K562 (cell line): ENCODE measurements around the gene NIN. TPM values are rescaled to one million over a fixed set of nuclear protein-coding genes. Genes with fewer than 3 reads are reported as not detected.

Experiments
- ATAC-seq: fragments of 200-7000 bp; cut with Tn5 transposase; 3 replicates; pipeline ENCODE4 v1.9.1; 2020; ENCODE audit warnings: moderate library complexity
- BruUV-seq: library from RNA; stranded (reverse); fragments of 400-500 nt; replicated peaks from 2 replicates; lab custom pipeline; 2021; lab: Mats Ljungman, UMichigan
- CTCF ChIA-PET: fragments of 300-600 bp; formaldehyde crosslinking; extraction: SDS; loops from one replicate; lab custom pipeline; 2021; ENCODE audit warnings: low intra/inter-chr PET ratio; lab: Yijun Ruan, JAX
- POLR2A ChIA-PET: fragments of 300-600, 350-650 bp; sonication (Branson Sonifier 250); formaldehyde crosslinking; extraction: SDS; loops from one replicate; lab custom pipeline; 2021; ENCODE audit warnings: antibody characterized with exemption, inconsistent platforms; lab: Yijun Ruan, JAX
- DNase-seq, 4 experiments: peaks; one replicate each; pipeline versions ENCODE4 v3.0.0 to v3.0.0-alpha.2; 2011 to 2018; ENCODE audit warnings: low spot score in 3 of 4, mixed read lengths in 3 of 4; ENCODE audit errors: extremely low read depth in 1 of 4
- FAIRE-seq: peaks from 2 replicates; lab custom pipeline; 2011; peaks lifted over from hg19 to GRCh38; lab: Jason Lieb, UNC
- H2AFZ ChIP-seq: 2 replicates; pipeline ENCODE4 v1.6.0; 2011; ENCODE audit warnings: low read depth, low read length, control low read depth, inconsistent platforms
- H3K27ac ChIP-seq: fragments of 200-600 bp; 3 replicates; pipeline ENCODE4 v1.8.0; 2011; ENCODE audit warnings: low read depth, mild to moderate bottlenecking, control low read depth, inconsistent platforms, low read length, moderate library complexity, mixed read lengths; ENCODE audit errors: extremely low read depth
- H3K27me3 ChIP-seq, 2 experiments: fragments of 300-600 bp in 1 of 2; 2 replicates in 1 of 2; 3 replicates in 1 of 2; pipeline versions ENCODE4 v1.6.0 to v1.8.0; 2011; ENCODE audit warnings: inconsistent platforms in 2 of 2, low read length in 2 of 2, mild to moderate bottlenecking in 1 of 2, mixed read lengths in 1 of 2, moderate library complexity in 1 of 2; ENCODE audit not compliant: control insufficient read depth in 2 of 2, insufficient read depth in 2 of 2
- H3K36me3 ChIP-seq: fragments of 300-600 bp; 3 replicates; pipeline ENCODE4 v1.8.0; 2011; ENCODE audit warnings: mild to moderate bottlenecking, low read length, inconsistent platforms; ENCODE audit not compliant: control insufficient read depth, insufficient read depth
- H3K4me1 ChIP-seq, 2 experiments: fragments of 200-600 bp in 1 of 2; replicated peaks in 1 of 2; 2 replicates in 1 of 2; 3 replicates in 1 of 2; pipeline versions ENCODE4 v1.5.1 to v1.8.0; 2011; ENCODE audit warnings: inconsistent platforms in 2 of 2, low read length in 2 of 2, mild to moderate bottlenecking in 1 of 2, mixed read lengths in 1 of 2, moderate library complexity in 1 of 2; ENCODE audit not compliant: control insufficient read depth in 2 of 2, insufficient read depth in 2 of 2
- H3K4me2 ChIP-seq: 2 replicates; pipeline ENCODE4 v1.6.1; 2011; ENCODE audit warnings: low read length, control low read depth, inconsistent platforms, mixed read lengths; ENCODE audit not compliant: insufficient read depth
- H3K4me3 ChIP-seq: fragments of 200-600 bp; sonication (generic), shearing (Covaris generic); 2 replicates; pipeline ENCODE4 v1.5.1; 2016; ENCODE audit warnings: control low read depth, inconsistent platforms
- H3K79me2 ChIP-seq: fragments of 200-600 bp; 3 replicates; pipeline ENCODE4 v1.8.0; 2011; ENCODE audit warnings: low read length, inconsistent platforms; ENCODE audit not compliant: control insufficient read depth, insufficient read depth
- H3K9ac ChIP-seq, 2 experiments: 2 replicates each; pipeline versions ENCODE4 v1.6.0 to v1.6.1; 2011; ENCODE audit warnings: low read depth in 2 of 2, low read length in 2 of 2, control low read depth in 1 of 2, inconsistent platforms in 1 of 2, mild to moderate bottlenecking in 1 of 2, mixed read lengths in 1 of 2; ENCODE audit not compliant: insufficient read depth in 1 of 2
- H3K9me1 ChIP-seq: one replicate; pipeline ENCODE4 v1.6.0; 2011; ENCODE audit warnings: inconsistent platforms, mild to moderate bottlenecking, low read length, moderate library complexity; ENCODE audit not compliant: control insufficient read depth, insufficient read depth
- H3K9me3 ChIP-seq: replicated peaks from 2 replicates; pipeline ENCODE4 v1.5.1; 2011; ENCODE audit warnings: low read depth, low read length, inconsistent platforms; ENCODE audit not compliant: control insufficient read depth, insufficient read depth
- H4K20me1 ChIP-seq: replicated peaks from 2 replicates; pipeline ENCODE4 v1.6.1; 2011; ENCODE audit warnings: low read length, inconsistent platforms, mixed read lengths; ENCODE audit not compliant: control insufficient read depth, insufficient read depth
- ARNT ChIP-seq, 2 experiments: fragments of 450-650 bp; IDR thresholded peaks; 2 replicates each; pipeline ENCODE4 v1.6.1; 2016; ENCODE audit warnings: mild to moderate bottlenecking in 1 of 2
- BRF1 ChIP-seq: IDR thresholded peaks from 3 replicates; pipeline ENCODE4 v1.6.1; 2011; ENCODE audit warnings: borderline replicate concordance, mild to moderate bottlenecking; ENCODE audit not compliant: insufficient read length; ENCODE audit errors: extremely low read depth
- E2F6 ChIP-seq, 2 experiments: IDR thresholded peaks; 2 replicates each; pipeline ENCODE4 v1.6.1; 2011; ENCODE audit warnings: borderline replicate concordance in 1 of 2, control low read depth in 1 of 2, low read depth in 1 of 2, low read length in 1 of 2, mild to moderate bottlenecking in 1 of 2, mixed read lengths in 1 of 2, moderate library complexity in 1 of 2; ENCODE audit not compliant: insufficient read depth in 1 of 2, insufficient read length in 1 of 2, poor library complexity in 1 of 2, severe bottlenecking in 1 of 2; ENCODE audit errors: extremely low read depth in 1 of 2
- ELF2 ChIP-seq: fragments of 250-450 bp; sonication (Bioruptor Pico); IDR thresholded peaks from 2 replicates; pipeline ENCODE4 v1.5.0; 2021; ENCODE audit warnings: mild to moderate bottlenecking
- FOS ChIP-seq: IDR thresholded peaks from 3 replicates; pipeline ENCODE4 v1.6.1; 2011; ENCODE audit not compliant: insufficient read length; ENCODE audit errors: extremely low read depth
- HNRNPUL1 ChIP-seq: fragments of 200-400 bp; formaldehyde crosslinking; IDR thresholded peaks from 2 replicates; pipeline ENCODE4 v1.6.1; 2017; ENCODE audit warnings: low read length
- NBN ChIP-seq: fragments of 450-650 bp; IDR thresholded peaks from 2 replicates; pipeline ENCODE4 v1.6.1; 2016; ENCODE audit warnings: low read depth, mild to moderate bottlenecking
- NKRF ChIP-seq: fragments of 450-650 bp; IDR thresholded peaks from 2 replicates; pipeline ENCODE4 v1.6.1; 2016; ENCODE audit warnings: borderline replicate concordance
- ZBTB34 ChIP-seq: fragments of 250-450 bp; sonication (Bioruptor Pico); IDR thresholded peaks from 2 replicates; pipeline ENCODE4 v1.8.0; 2021; ENCODE audit warnings: mild to moderate bottlenecking, moderate library complexity
- ZNF224 ChIP-seq: sonication (generic); formaldehyde crosslinking; IDR thresholded peaks from 2 replicates; pipeline ENCODE4 v1.8.0; 2022; ENCODE audit warnings: mild to moderate bottlenecking, missing genetic modification reagents
- ZNF707 ChIP-seq: fragments of 250-450 bp; sonication (Bioruptor Pico); conservative IDR thresholded peaks from 2 replicates; pipeline ENCODE4 v1.8.0; 2022; ENCODE audit warnings: inconsistent platforms, mild to moderate bottlenecking, moderate library complexity
- ZNF780A ChIP-seq: fragments of 250-450 bp; sonication (Bioruptor Pico); IDR thresholded peaks from 2 replicates; pipeline ENCODE4 v1.5.0; 2021; ENCODE audit warnings: mild to moderate bottlenecking
- WGBS: fragments of 100-300 bp; shearing (Covaris generic); methylation state at CpG from one replicate; pipeline ENCODE4 v1.1.6; 2016; ENCODE audit warnings: low coverage, mixed read lengths; ENCODE audit not compliant: insufficient coverage; ENCODE audit errors: missing lambda C conversion rate; 5-methylcytosine and 5-hydroxymethylcytosine counted together
- in situ Hi-C: fragments of 300-500 bp; cut with MboI; formaldehyde crosslinking; loops from 4 replicates; pipeline ENCODE4 v1.15.0; 2018; ENCODE audit warnings: inconsistent platforms, mixed read lengths
- intact Hi-C: fragments of 100-400 bp; cut with micrococcal nuclease; formaldehyde crosslinking; loops from 2 replicates; pipeline ENCODE4 v1.14.2; 2022
- polyA plus RNA-seq, 8 experiments: library from polyadenylated mRNA; depleted of rRNA in 4 of 8; stranded (reverse) in 5 of 8; unstranded in 3 of 8; fragments of >200 nt; fragmentation: Nextera tagmentation in 2 of 8; fragmentation: Illumina TruSeq in 1 of 8; extraction: Ambion mirVana in 2 of 8; extraction: Trizol in 1 of 8; gene quantifications; 2 replicates each; pipeline versions ENCODE4 v1.2.1 to v1.2.3, GENCODE V29; 2011 to 2014; ENCODE audit warnings: inconsistent platforms in 1 of 8, missing spikeins in 1 of 8
- total RNA-seq, 7 experiments: library from RNA; depleted of rRNA in 6 of 7; stranded (reverse); fragments of >200 nt in 6 of 7; fragmentation: Illumina TruSeq in 2 of 7; extraction: Trizol in 2 of 7; gene quantifications; 2 replicates each; pipeline versions ENCODE4 v1.2.1 to v1.2.3, GENCODE V29; 2011 to 2021; ENCODE audit warnings: low replicate concordance in 1 of 7

Gene NIN
- total and polyA plus RNA-seq, 9 of the 15 experiments (the other 6 are each of a cell fraction or from before 2014, with no cell fraction given): 0.84 to 8.4 (median 5.0) TPM

- no peaks in the 10 kb centered on the region for H3K9me3 ChIP-seq
- no peak overlapping the region for H3K9ac ChIP-seq
- TF ChIP-seq ZBTB34 (CRISPR knock-in tag): no peak
- TF ChIP-seq NBN: no peak
- TF ChIP-seq E2F6 (IDR thresholded peaks at IDR 0.05; ENCODE audit: borderline replicate concordance in 1 of 2, extremely low read depth in 1 of 2, insufficient read depth in 1 of 2, insufficient read length in 1 of 2, low read depth in 1 of 2, low read length in 1 of 2, poor library complexity in 1 of 2, severe bottlenecking in 1 of 2): no peak
- no peak for TF ChIP-seq FOS
- no peak for TF ChIP-seq ZNF707 (CRISPR knock-in tag)
- no peak for TF ChIP-seq ZNF780A (CRISPR knock-in tag)
- no peak for TF ChIP-seq ELF2 (CRISPR knock-in tag)
- TF ChIP-seq NKRF: no peak
- no peak for TF ChIP-seq ARNT (IDR thresholded peaks at IDR 0.05)
- TF ChIP-seq BRF1: no peak
- TF ChIP-seq HNRNPUL1: no peak
- TF ChIP-seq ZNF224 (CRISPR knock-in tag): no peak
- TF ChIP-seq, all 486 proteins: peak for 0
- CTCF ChIA-PET: no interaction called here
- Histone ChIP-seq H2AFZ (no peak overlapping the region), H4K20me1 (no peaks in the 10 kb centered on the region), H3K4me3 (no peak overlapping the region), H3K27ac (no peak overlapping the region), H3K9me1 (no peaks in the 10 kb centered on the region), H3K27me3 (peaks cover 8 to 23% of the 10 kb centered on the region in 2 experiments; a peak in 3 of 5 replicates), H3K36me3 (no peaks in the 10 kb centered on the region), H3K4me2 (no peak overlapping the region), H3K79me2 (no peaks in the 10 kb centered on the region), H3K4me1 (peaks cover 0 to 6% of the 10 kb centered on the region in 2 experiments; a peak in 1 of 5 replicates)
- no peak for FAIRE-seq
- DNase-seq: no peak
- in situ Hi-C loops: no loop called here
- POLR2A ChIA-PET: interaction anchor here (0.8 to 1.3 kb wide), 3 partner anchors 9 to 37 kb away, joined by 3 read pairs; no protein-coding TSS in a partner anchor
- ATAC-seq: no peak
- intact Hi-C loops: loop anchor here (5.0 kb wide), 1 partner anchor 82 kb away; no protein-coding TSS in a partner anchor
- 0% methylated on average over 7 of the region's 7 CpGs for WGBS
- BruUV-seq: no TSS peak
These were observed 44.6 kb upstream of the NIN start for GRCh38 chr14:50875359-50876070.
